ENCODE measurements around the gene NRXN2.

The NRXN2 gene

GRCh38 chr11:64768300-64768694 lies 45.3 kb upstream of the NRXN2 start:
- no peak for DNase-seq (ENCODE audit: low read depth)
- no peak overlapping the region for H3K4me3 ChIP-seq (ENCODE audit: low read depth, low read length)
- TF ChIP-seq POLR2A (IDR thresholded peaks at IDR 0.05; ENCODE audit: extremely low read depth, insufficient read length) (no peak), MAX (IDR thresholded peaks at IDR 0.05; ENCODE audit: low read depth, low read length) (no peak), CTCF (IDR thresholded peaks at IDR 0.05; ENCODE audit: low read depth, low read length) (no peak), MYC (IDR thresholded peaks at IDR 0.05; ENCODE audit: low read depth, low read length) (no peak)

- H3K4me3 ChIP-seq (ENCODE audit: low read depth, low read length): no peak overlapping the region
- DNase-seq (ENCODE audit: low read depth): peak; percentile 83
Measured at GRCh38 chr11:64767344-64768299, 44.6 kb upstream of the NRXN2 start.

GRCh38 chr11:64766881-64767280 lies 43.9 kb upstream of the NRXN2 start:
- DNase-seq (ENCODE audit: low read depth): no peak
- H3K4me3 ChIP-seq (ENCODE audit: low read depth, low read length): no peak overlapping the region
- TF ChIP-seq MYC (IDR thresholded peaks at IDR 0.05; ENCODE audit: low read depth, low read length) (no peak), CTCF (IDR thresholded peaks at IDR 0.05; ENCODE audit: low read depth, low read length) (no peak), POLR2A (IDR thresholded peaks at IDR 0.05; ENCODE audit: extremely low read depth, insufficient read length) (no peak), MAX (IDR thresholded peaks at IDR 0.05; ENCODE audit: low read depth, low read length) (no peak)

More at GRCh38 chr11:64767344-64768299, 44.6 kb upstream of the NRXN2 start:
- TF ChIP-seq MYC (IDR thresholded peaks at IDR 0.05; ENCODE audit: low read depth, low read length): no peak
- peak; percentile 19 for TF ChIP-seq POLR2A (IDR thresholded peaks at IDR 0.05; ENCODE audit: extremely low read depth, insufficient read length)
- peak; percentile 90 for TF ChIP-seq CTCF (IDR thresholded peaks at IDR 0.05; ENCODE audit: low read depth, low read length)

GRCh38 chr11:64765851-64766665 lies 43.1 kb upstream of the NRXN2 start:
- no peak for TF ChIP-seq POLR2A (IDR thresholded peaks at IDR 0.05; ENCODE audit: extremely low read depth, insufficient read length)
- no peak for TF ChIP-seq MYC (IDR thresholded peaks at IDR 0.05; ENCODE audit: low read depth, low read length)
- TF ChIP-seq MAX (IDR thresholded peaks at IDR 0.05; ENCODE audit: low read depth, low read length): no peak
- no peak for TF ChIP-seq CTCF (IDR thresholded peaks at IDR 0.05; ENCODE audit: low read depth, low read length)
- H3K4me3 ChIP-seq (ENCODE audit: low read depth, low read length): no peak overlapping the region
- DNase-seq (ENCODE audit: low read depth): no peak

GRCh38 chr11:64765291-64765850 lies 42.4 kb upstream of the NRXN2 start:
- no peak overlapping the region for H3K4me3 ChIP-seq (ENCODE audit: low read depth, low read length)
- DNase-seq (ENCODE audit: low read depth): no peak
- TF ChIP-seq CTCF (IDR thresholded peaks at IDR 0.05; ENCODE audit: low read depth, low read length) (peak; percentile 21), MAX (IDR thresholded peaks at IDR 0.05; ENCODE audit: low read depth, low read length) (no peak), POLR2A (IDR thresholded peaks at IDR 0.05; ENCODE audit: extremely low read depth, insufficient read length) (no peak)
